Neuronal stem cell (in vitro differentiated cells): ENCODE results near the gene GPAM.

Source experiments
- DNase-seq: peaks from one replicate; pipeline ENCODE4 v3.0.0-alpha.2; 2013; ENCODE audit warnings: low spot score
- H2AFZ ChIP-seq: one replicate; pipeline ENCODE4 v1.6.1; 2013; ENCODE audit warnings: mild to moderate bottlenecking, low read length, inconsistent platforms
- H2AK5ac ChIP-seq: 2 replicates; pipeline ENCODE4 v1.6.1; 2013; ENCODE audit warnings: low read depth, mild to moderate bottlenecking, inconsistent platforms, low read length, moderate library complexity, mixed read lengths
- H2BK120ac ChIP-seq: 2 replicates; pipeline ENCODE4 v1.6.1; 2013; ENCODE audit warnings: low read depth, mild to moderate bottlenecking, inconsistent platforms, low read length, moderate library complexity, mixed read lengths
- H2BK12ac ChIP-seq: one replicate; pipeline ENCODE4 v1.6.1; 2013; ENCODE audit warnings: low read length, inconsistent platforms
- H2BK15ac ChIP-seq: 2 replicates; pipeline ENCODE4 v1.6.1; 2013; ENCODE audit warnings: mild to moderate bottlenecking, low read length, inconsistent platforms, mixed read lengths
- H2BK5ac ChIP-seq: one replicate; pipeline ENCODE4 v1.6.1; 2013; ENCODE audit warnings: inconsistent platforms, mild to moderate bottlenecking, low read length, moderate library complexity
- H3K14ac ChIP-seq: one replicate; pipeline ENCODE4 v1.6.1; 2013; ENCODE audit warnings: low read length, inconsistent platforms
- H3K18ac ChIP-seq: 2 replicates; pipeline ENCODE4 v1.6.1; 2013; ENCODE audit warnings: low read length, inconsistent platforms
- H3K23ac ChIP-seq: 2 replicates; pipeline ENCODE4 v1.6.1; 2013; ENCODE audit warnings: low read depth, mild to moderate bottlenecking, mixed read lengths, low read length, inconsistent platforms; ENCODE audit not compliant: poor library complexity
- H3K27ac ChIP-seq: replicated peaks from 3 replicates; pipeline ENCODE4 v1.5.1; 2013; ENCODE audit warnings: low read length, inconsistent platforms
- H3K27me3 ChIP-seq, 3 experiments: 2 replicates each; pipeline ENCODE4 v1.6.1; 2013; ENCODE audit warnings: low read length in 3 of 3, mild to moderate bottlenecking in 2 of 3, inconsistent platforms in 1 of 3, low read depth in 1 of 3, mixed read lengths in 1 of 3, moderate library complexity in 1 of 3; ENCODE audit not compliant: control insufficient read depth in 3 of 3, insufficient read depth in 3 of 3
- H3K36me3 ChIP-seq, 2 donors: replicated peaks in 1 of 2; 2 replicates each; pipeline ENCODE4 v1.6.1; 2013; ENCODE audit warnings: low read length in 2 of 2; ENCODE audit not compliant: control insufficient read depth in 2 of 2, insufficient read depth in 2 of 2
- H3K4ac ChIP-seq: 2 replicates; pipeline ENCODE4 v1.6.1; 2013; ENCODE audit warnings: inconsistent platforms, mild to moderate bottlenecking, low read length, moderate library complexity
- H3K4me1 ChIP-seq, 2 donors: 1 replicate in 1 of 2; 2 replicates in 1 of 2; pipeline ENCODE4 v1.6.1; 2013; ENCODE audit warnings: low read length in 2 of 2, low read depth in 1 of 2; ENCODE audit not compliant: control insufficient read depth in 2 of 2, insufficient read depth in 1 of 2
- H3K4me2 ChIP-seq: one replicate; pipeline ENCODE4 v1.6.1; 2013; ENCODE audit warnings: mild to moderate bottlenecking, low read length, inconsistent platforms; ENCODE audit not compliant: insufficient read depth, poor library complexity, severe bottlenecking
- H3K4me3 ChIP-seq, 2 donors: 2 replicates each; pipeline ENCODE4 v1.5.1; 2013; ENCODE audit warnings: low read length in 2 of 2, mild to moderate bottlenecking in 2 of 2, inconsistent platforms in 1 of 2, moderate library complexity in 1 of 2
- H3K79me1 ChIP-seq: one replicate; pipeline ENCODE4 v1.6.1; 2013; ENCODE audit warnings: low read depth, mild to moderate bottlenecking, inconsistent platforms, low read length, moderate library complexity
- H3K9ac ChIP-seq: one replicate; pipeline ENCODE4 v1.6.1; 2013; ENCODE audit warnings: mild to moderate bottlenecking, low read depth, low read length, inconsistent platforms; ENCODE audit not compliant: poor library complexity
- H3K9me3 ChIP-seq, 2 donors: replicated peaks in 1 of 2; 2 replicates each; pipeline versions ENCODE3 to v1.6.1; 2013; ENCODE audit warnings: low read length in 2 of 2, mild to moderate bottlenecking in 2 of 2, inconsistent platforms in 1 of 2, low read depth in 1 of 2, mixed read lengths in 1 of 2, moderate library complexity in 1 of 2; ENCODE audit not compliant: control insufficient read depth in 2 of 2, insufficient read depth in 1 of 2
- H4K8ac ChIP-seq: one replicate; pipeline ENCODE4 v1.6.1; 2013; ENCODE audit warnings: low read depth, mild to moderate bottlenecking, inconsistent platforms, low read length, moderate library complexity
- H4K91ac ChIP-seq: one replicate; pipeline ENCODE4 v1.6.1; 2013; ENCODE audit warnings: low read length, low read depth, mild to moderate bottlenecking, inconsistent platforms; ENCODE audit not compliant: poor library complexity
- WGBS, 2 donors: extraction: QIAGEN DNeasy Blood & Tissue Kit; methylation state at CpG; one replicate each; pipeline ENCODE4 v1.1.7; 2013; ENCODE audit warnings: missing lambda C conversion rate in 2 of 2, mixed read lengths in 1 of 2; ENCODE audit not compliant: insufficient read length in 2 of 2, insufficient replicate concordance in 1 of 2; ENCODE audit errors: extremely low coverage in 2 of 2; 5-methylcytosine and 5-hydroxymethylcytosine counted together

The GPAM gene

DNA sequence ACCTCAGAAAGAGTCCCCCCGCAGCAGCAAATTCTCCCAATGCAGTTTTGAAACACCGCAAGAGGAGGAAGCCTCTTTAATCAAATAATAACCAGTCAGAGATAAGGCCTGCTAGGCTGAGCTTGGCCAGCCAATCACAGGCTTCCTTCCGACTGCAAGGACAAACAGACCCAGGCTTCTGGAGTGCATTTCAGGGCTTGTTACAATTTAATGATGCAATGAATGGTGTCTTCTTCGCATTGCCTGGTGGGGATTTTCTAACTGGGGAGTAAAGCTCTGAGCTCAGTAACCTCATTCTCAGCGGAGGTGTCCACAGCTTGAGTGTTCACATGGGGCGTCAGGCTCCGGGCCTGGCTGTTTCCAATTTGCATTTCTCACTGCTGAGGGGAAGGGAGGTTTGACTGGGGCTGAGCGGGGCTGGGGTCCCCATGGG lies 31.8 kb upstream of the GPAM start:
- Histone ChIP-seq H3K27me3 (peaks cover 0 to 3% (median 0%) of the 10 kb centered on the region in 3 experiments), H2BK12ac (no peak overlapping the region), H3K18ac (no peak overlapping the region), H2BK5ac (no peak overlapping the region), H2BK15ac (no peak overlapping the region), H3K4ac (no peak overlapping the region), H4K8ac (no peak overlapping the region), H3K9ac (no peak overlapping the region), H3K4me1 (peaks cover 4 to 5% of the 10 kb centered on the region in 2 donors), H3K4me3 (no peak overlapping the region), H3K4me2 (no peak overlapping the region), H2AFZ (peak overlapping the region; percentile 63), H3K36me3 (no peaks in the 10 kb centered on the region), H3K23ac (no peak overlapping the region), H3K27ac (no peak overlapping the region), H3K79me1 (no peaks in the 10 kb centered on the region), H3K14ac (no peak overlapping the region), H2AK5ac (no peak overlapping the region), H3K9me3 (no peaks in the 10 kb centered on the region), H2BK120ac (no peak overlapping the region), H4K91ac (no peak overlapping the region)
- no peak for DNase-seq
- no CpG with 5 or more reads among the region's 8 CpGs for WGBS, 2 donors

DNA sequence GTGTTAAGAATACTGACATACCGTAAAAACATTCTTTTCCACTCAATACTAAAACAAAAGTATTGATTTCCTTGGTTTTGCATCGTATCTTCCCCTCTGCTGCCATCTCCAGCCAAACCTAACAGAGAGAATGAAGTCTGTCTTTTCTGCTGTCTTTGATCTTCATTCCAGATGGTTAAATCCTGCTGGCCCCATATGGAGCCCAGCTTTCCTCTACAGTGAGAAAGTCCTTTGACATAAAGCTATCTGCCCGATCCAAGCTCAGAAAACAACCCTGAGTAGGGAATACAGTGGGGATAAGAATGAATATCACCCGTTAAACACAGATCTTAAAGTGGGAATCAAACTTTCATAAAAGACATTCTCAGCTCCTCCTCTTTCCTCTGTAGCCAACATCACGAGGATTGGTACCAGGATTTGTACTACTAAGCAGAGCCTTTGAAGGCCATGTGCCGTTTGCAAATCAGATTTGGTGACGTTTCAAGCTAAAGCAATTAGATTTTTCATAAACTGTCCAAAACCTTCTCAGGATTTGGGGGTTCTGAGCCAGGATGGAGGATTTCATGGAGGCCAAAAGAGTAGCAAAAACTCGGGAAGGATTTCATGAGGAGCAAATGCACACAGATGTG lies 30.8 kb upstream of the GPAM start:
- Histone ChIP-seq H2BK15ac (no peak overlapping the region), H3K27ac (no peak overlapping the region), H3K36me3 (no peaks in the 10 kb centered on the region), H4K8ac (no peak overlapping the region), H3K9ac (no peak overlapping the region), H3K23ac (no peak overlapping the region), H2BK12ac (no peak overlapping the region), H2AFZ (no peak overlapping the region), H3K27me3 (peaks cover 0 to 3% (median 0%) of the 10 kb centered on the region in 3 experiments), H2BK5ac (no peak overlapping the region), H3K4me1 (peaks cover 6 to 12% of the 10 kb centered on the region in 2 donors), H2AK5ac (no peak overlapping the region), H3K79me1 (no peaks in the 10 kb centered on the region), H3K14ac (no peak overlapping the region), H3K18ac (no peak overlapping the region), H3K9me3 (no peaks in the 10 kb centered on the region), H2BK120ac (no peak overlapping the region), H4K91ac (no peak overlapping the region), H3K4ac (no peak overlapping the region), H3K4me2 (no peak overlapping the region), H3K4me3 (no peak overlapping the region)
- no peak for DNase-seq
- WGBS, 2 donors = no CpG with 5 or more reads among the region's 8 CpGs

DNA sequence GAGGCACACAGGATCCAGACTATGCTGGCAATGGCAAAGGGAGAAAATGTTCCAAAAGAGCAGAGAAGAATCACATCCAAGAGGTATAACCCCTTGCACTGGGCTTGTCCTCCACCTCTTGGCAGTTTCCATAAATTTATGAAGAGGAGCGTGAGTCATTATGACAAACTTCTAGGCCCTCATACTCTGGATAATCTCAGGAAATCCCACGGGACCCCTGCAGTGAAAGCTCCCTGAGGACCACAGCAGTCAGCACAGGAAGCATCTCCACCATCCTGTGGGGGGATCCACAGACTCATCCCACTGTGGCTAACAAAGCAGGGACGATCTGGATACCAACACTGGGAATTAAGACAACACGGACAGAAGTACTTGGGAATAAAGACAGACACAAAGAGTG lies 30.3 kb upstream of the GPAM start:
- Histone ChIP-seq H3K9ac (no peak overlapping the region), H3K9me3 (no peaks in the 10 kb centered on the region), H3K36me3 (no peaks in the 10 kb centered on the region), H2BK15ac (no peak overlapping the region), H2AK5ac (no peak overlapping the region), H3K27me3 (peaks cover 0 to 3% (median 0%) of the 10 kb centered on the region in 3 experiments), H2BK120ac (no peak overlapping the region), H2AFZ (no peak overlapping the region), H3K27ac (no peak overlapping the region), H4K8ac (no peak overlapping the region), H4K91ac (no peak overlapping the region), H3K14ac (no peak overlapping the region), H3K4me1 (peaks cover 7 to 16% of the 10 kb centered on the region in 2 donors), H2BK5ac (no peak overlapping the region), H3K79me1 (no peaks in the 10 kb centered on the region), H3K18ac (no peak overlapping the region), H3K4me2 (no peak overlapping the region), H2BK12ac (no peak overlapping the region), H3K4me3 (no peak overlapping the region), H3K4ac (no peak overlapping the region), H3K23ac (no peak overlapping the region)
- WGBS, 2 donors = no CpG with 5 or more reads among the region's 4 CpGs
- DNase-seq = no peak

DNA sequence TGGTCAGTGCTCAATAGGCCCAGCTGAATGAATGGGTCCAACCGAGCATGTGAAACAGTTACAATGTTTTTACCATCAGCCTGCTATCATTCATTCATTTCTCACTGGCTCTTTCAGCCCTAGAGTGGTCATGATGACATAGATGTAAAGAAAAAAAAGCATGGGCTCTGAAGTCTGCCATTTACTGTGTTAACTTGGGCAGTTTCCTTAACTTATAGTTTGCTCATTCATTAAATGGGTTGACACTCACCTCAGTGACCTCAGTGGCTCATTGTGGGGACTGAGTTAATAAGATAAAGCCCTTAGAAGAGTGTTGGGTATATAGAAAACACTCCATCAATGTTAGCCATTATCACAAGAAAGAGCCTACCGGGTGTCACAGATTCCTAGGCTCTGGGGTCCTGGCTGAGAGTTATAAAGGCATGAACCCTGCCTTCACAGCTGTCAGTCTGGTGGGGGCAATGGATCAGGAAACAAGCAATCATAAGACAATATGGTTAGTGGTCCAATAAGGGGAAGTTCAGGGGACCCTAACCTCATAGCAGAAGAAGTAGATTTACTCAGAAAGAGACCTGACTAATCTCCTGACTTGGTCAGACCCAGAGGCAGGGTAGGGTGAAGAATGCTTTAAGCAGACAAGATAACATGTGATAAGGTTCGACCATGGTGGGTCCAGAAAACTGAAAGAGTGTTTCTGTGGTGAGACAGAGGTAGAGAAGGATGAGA lies 29.7 kb upstream of the GPAM start:
- H2AK5ac ChIP-seq = no peak overlapping the region
- H4K91ac ChIP-seq = no peak overlapping the region
- no peak overlapping the region for H2BK120ac ChIP-seq
- H4K8ac ChIP-seq = no peak overlapping the region
- H2BK5ac ChIP-seq = no peak overlapping the region
- H3K18ac ChIP-seq = no peak overlapping the region
- no peaks in the 10 kb centered on the region for H3K36me3 ChIP-seq
- H3K4me2 ChIP-seq = no peak overlapping the region
- WGBS, 2 donors = no CpG with 5 or more reads among the region's 3 CpGs
- no peak overlapping the region for H3K14ac ChIP-seq
- H3K9ac ChIP-seq = no peak overlapping the region
- no peak for DNase-seq
- no peak overlapping the region for H3K4ac ChIP-seq
- peaks cover 0 to 3% (median 0%) of the 10 kb centered on the region in 3 experiments for H3K27me3 ChIP-seq
- no peak overlapping the region for H3K27ac ChIP-seq
- H2AFZ ChIP-seq = no peak overlapping the region
- no peaks in the 10 kb centered on the region for H3K79me1 ChIP-seq
- no peak overlapping the region for H2BK12ac ChIP-seq
- H3K4me3 ChIP-seq = no peak overlapping the region
- H3K9me3 ChIP-seq = no peaks in the 10 kb centered on the region
- H2BK15ac ChIP-seq = no peak overlapping the region
- peaks cover 8 to 16% of the 10 kb centered on the region in 2 donors for H3K4me1 ChIP-seq
- no peak overlapping the region for H3K23ac ChIP-seq
